Colon (tissue), 2 donors: ENCODE results near the gene DCAF12L1.

Experiments
- FAIRE-seq: peaks from 2 replicates; lab custom pipeline; 2012; peaks lifted over from hg19 to GRCh38; lab: Jason Lieb, UNC
- donor health status: control.
- donor health status: control.

DCAF12L1 gene

DNA sequence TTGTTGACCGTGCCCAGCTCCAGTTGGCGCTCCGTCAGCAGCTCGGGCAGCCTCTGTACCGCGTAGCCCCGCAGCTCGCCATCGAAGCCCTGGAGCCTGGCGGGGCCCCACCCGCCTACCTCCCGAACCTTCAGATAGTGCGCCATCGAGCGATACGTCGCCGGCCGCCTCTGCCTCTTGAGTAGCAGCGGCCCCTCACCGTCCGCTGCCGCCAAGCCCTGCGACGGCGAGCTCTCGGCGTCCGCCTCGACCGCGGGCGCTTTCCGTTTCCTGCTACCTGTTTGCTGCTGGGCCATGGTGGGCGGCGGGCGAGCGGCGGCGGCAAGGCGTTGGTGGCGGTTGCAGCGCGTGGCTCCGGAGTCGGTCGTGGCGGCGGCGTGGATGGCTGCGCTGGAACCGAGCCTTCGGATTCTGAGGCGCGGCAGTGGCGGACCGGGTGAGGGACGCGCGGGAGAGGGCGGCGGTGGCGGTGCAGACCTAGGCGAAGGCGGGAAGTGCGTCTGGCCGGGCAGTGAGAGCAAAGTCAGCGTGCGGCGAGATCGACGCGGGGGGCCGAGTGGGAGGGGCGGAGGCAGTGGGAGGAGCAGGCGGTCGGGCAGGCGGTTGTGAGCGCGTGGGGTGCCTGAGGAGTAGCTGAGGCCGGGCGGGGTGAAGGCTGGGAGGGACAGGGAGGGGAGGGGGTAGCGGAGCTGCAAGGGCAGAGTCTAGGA lies at the start of gene DCAF12L1:
Gene DCAF12L1 (minus strand): TSS at position 502 of the 710 bp plus-strand sequence. CDS start 206 bp downstream, at position 296.
- FAIRE-seq = no peak

DNA sequence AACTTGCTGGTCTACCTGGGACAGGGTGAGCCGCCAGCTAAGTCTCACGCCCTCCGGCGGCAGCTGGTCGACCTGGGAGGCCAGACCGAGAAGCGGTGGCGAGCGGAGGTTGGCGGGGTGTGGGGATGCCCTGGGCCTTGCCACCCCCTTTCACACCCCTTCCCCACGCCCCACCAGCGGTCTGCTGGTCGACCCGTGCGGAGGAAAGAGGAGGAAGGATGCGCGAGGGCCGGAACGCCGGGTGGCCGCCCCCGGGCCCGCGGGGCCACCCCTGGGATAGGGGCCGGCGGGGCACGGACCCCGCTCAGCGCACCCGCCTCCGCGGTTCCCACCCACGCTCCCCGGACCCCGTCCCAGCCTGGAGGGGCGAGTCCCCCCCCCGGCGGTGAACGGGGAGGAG lies 28.3 kb upstream of the DCAF12L1 start:
- FAIRE-seq = no peak

DNA sequence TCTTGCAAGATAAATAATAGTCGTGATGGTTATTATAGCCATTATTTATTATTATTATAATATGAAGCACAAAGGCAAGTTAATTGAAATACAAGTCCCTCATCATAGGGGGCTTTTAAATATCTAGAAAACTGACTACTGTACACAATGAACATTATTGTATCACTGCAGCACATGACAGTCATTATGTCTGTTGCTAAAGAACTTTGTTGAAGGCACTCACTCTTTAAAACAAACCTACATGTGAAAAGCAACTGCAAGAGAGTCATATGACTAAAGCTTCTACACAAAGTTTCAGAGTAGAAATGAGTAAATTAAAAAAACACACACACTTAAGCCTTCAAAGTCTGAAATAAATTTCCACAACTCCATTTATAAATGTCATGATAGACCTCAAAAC lies 23.3 kb upstream of the DCAF12L1 start:
- FAIRE-seq = no peak

DNA sequence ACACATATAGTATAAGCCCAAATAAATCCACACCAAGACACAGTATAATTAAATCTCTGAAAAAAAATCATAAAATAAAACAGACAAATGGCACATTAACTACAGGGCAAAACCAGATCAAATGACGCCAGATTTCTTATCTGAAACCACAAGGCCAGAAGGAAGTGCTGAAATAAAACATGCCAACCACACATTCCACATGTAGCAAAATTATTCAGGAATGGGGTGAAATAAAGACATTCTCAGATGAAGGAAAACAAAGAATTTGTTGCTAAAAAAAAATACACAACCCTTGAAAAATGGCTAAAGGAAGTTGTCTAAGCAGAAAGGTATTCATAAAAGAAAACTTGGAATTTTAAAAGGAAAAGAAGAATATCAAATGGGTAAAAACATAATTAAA lies 4.5 kb upstream of the DCAF12L1 start:
- FAIRE-seq = no peak

DNA sequence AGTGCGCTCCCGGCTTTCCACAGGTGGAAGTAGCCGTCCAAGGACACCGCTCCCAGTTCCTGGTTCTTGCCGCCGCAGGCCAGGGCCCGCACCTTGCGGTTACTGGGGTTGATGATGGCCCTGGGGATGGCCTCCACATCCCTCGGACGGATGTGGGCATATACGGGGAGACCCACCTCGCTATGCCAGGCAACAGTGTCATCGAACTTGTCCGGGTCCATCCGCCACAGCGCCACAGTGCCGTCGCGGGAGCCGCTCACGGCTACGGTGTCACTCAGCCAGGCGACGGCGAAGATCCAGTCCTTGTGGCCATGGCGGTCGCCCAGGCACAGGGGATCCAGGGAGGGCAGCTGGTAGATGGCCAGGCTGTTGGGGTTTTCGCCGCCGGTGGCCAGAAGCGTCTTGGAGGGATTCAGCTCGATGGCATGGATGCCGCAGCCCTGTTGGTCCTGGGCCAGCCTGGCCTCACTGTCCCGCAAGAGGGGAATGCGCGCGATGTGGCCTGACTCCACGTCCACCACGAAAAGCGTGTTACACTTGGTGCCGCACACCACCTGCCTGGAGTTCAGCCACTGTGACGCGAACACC lies 795 bp downstream of the DCAF12L1 start:
- FAIRE-seq = no peak

DNA sequence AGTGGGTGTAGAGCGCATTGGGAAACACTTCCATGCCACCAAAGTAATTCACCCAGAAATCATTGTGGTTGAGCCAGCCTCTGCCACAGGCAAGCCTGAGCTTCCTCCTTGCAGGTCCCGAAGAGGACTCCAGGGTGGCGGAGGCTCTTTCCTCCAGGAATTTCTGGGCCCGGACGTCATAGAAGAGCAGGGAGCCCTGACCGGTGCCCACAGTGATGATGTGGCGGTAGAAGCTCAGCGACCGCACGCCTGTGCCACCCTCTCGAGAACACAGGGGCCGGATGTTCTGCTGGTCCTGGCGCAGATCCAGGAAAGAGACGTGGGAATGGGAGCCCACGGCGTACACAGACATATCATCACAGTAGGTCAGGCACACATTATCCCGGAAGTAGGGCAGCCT lies 1.3 kb downstream of the DCAF12L1 start:
- FAIRE-seq = no peak

DNA sequence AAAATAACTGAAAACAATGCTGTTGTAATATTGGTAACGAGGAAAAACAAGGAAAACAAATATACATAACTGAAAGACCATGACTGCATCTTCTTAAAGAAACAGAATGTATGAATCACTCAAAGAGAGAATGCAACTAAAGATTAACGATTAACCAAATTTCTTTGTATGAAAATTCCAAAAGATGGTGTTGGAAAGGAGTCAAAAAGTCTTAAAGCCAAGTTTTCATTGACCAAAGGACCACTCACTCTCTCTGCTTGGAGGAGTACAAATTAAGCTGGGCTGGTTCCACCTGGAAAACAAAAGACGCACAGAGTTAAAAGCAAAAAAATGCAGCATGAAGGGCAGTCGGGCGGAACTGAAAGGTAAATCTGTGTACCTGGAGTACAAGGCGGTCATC lies 1.8 kb downstream of the DCAF12L1 start:
- peak; percentile 75 for FAIRE-seq

DNA sequence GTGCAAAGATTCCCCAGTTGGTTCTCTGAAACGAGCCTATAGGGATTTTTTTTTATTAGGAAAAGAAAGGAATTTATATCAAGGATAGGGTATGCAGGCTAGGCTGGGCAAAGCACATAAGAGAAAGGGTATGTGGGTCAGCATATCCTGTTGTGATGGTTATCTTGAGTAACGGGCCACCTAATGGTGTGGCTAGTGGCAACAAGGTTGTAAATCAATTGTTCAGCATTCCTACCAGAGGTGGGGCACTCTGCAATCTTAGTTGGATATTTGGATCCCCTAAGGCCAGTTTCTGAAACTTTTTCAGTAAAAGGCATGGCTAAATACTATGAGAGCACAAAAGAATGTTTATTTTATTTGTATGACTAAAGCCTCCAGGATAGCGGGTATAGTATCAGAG lies 42.7 kb downstream of the DCAF12L1 start:
- FAIRE-seq = no peak
